ENCODE measurements around the gene MAMSTR. TPM values are rescaled to one million over a fixed set of nuclear protein-coding genes. Genes with fewer than 3 reads are reported as not detected.
A peak's percentile ranks its signal among the peaks of the same experiment; 100 is the strongest.

MAMSTR gene
- total and polyA plus RNA-seq, 9 of the 15 experiments (the other 6 are each of a cell fraction or from before 2014, with no cell fraction given): 0.08 to 1.00 (median 0.40) TPM; not detected in 1

- TF ChIP-seq RREB1 (CRISPR knock-in tag; IDR thresholded peaks at IDR 0.05) (no peak; the same call in 1 of the 2 replicates), FOXP4 (CRISPR knock-in tag; IDR thresholded peaks at IDR 0.05; ENCODE audit: borderline replicate concordance) (peak; percentile 54; the same call in 1 of the 2 replicates), POLR2H (tag; IDR thresholded peaks at IDR 0.05; ENCODE audit: low read depth) (no peak), ZNF12 (CRISPR knock-in tag; IDR thresholded peaks at IDR 0.05) (no peak), ZZZ3 (IDR thresholded peaks at IDR 0.05) (no peak), FOXJ3 (CRISPR knock-in tag; IDR thresholded peaks at IDR 0.05) (no peak), SNIP1 (IDR thresholded peaks at IDR 0.05; ENCODE audit: low read depth) (no peak), NR4A1 (CRISPR knock-in tag; IDR thresholded peaks at IDR 0.05) (no peak), NR4A1 (tag; IDR thresholded peaks at IDR 0.05) (no peak), HOXB6 (CRISPR knock-in tag; IDR thresholded peaks at IDR 0.05; ENCODE audit: borderline replicate concordance) (no peak), POLR2AphosphoS2 (IDR thresholded peaks at IDR 0.05; ENCODE audit: low read length) (0 out of 2 replicates have a peak, but pooled peaks have one; percentile 43), FOSL1 (tag; conservative IDR thresholded peaks at IDR 0.05) (no peak), TCF7 (IDR thresholded peaks at IDR 0.05; ENCODE audit: borderline replicate concordance) (no peak), E2F4 (CRISPR knock-in tag; IDR thresholded peaks at IDR 0.05; ENCODE audit: low read depth) (no peak), NRF1 (conservative IDR thresholded peaks at IDR 0.05 in 1 of 2, IDR thresholded peaks at IDR 0.05 in 1 of 2) (peak; percentile 22 to 43; a peak in 3 of 4 replicates), ELK3 (CRISPR knock-in tag; IDR thresholded peaks at IDR 0.05) (no peak), PHB (CRISPR knock-in tag; IDR thresholded peaks at IDR 0.05) (no peak), KDM4B (IDR thresholded peaks at IDR 0.05; ENCODE audit: borderline replicate concordance in 2 of 2, low read depth in 1 of 2) (no peak)
Measured at GRCh38 chr19:48746738-48747575, 27.4 kb upstream of the MAMSTR start, which contains the start of gene IZUMO1 (continued).

Data from K562 (cell line).